SW480 (cell line): Measurements from ENCODE around the gene EYS.
"Not testable (repeated sequence)": the region's sequence is repeated elsewhere in the genome, so short reads cannot be mapped to it uniquely, and the experiment has no call there.

Source experiments
- DNase-seq: peaks from one replicate; pipeline ENCODE4 v3.0.0-alpha.2; 2016; ENCODE audit warnings: low spot score

Gene EYS

DNA sequence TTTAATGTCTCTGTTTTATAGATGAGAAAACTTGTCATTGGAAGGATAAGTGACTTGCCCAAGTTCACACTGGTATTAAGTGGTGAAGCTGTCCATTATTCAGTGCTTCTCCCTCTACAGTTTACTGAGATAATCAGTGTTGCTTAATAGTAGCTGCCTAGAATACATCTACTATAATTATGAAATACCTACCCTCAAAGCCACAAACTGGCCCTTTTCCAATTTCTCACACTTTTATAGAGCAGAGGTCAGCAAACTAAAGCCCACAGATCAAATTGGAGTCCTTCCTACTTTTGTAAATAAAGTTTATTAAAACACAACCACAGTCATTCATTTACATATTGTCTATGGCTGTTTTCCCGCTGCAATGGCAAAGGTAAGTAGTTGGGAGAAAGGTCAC, 73.5 kb downstream of the EYS start:
- no peak for DNase-seq

DNA sequence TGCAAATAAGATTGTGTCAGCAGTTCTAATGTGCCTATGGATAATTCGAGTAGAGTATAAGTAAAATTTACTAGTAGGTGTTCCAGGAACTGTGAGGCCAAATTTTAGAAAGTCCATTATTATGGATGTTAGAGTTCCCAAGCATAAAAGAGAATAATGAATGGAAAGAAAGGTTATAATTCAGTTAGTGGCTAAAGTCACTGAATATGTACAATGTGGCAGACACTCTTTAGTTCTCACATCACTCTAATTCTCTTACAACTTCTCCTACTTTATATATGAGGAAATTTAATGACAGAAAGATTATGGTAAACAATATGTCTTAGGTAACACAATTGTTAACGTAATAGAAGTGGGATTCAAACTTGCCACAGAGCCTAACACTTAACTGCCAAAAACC, 75.3 kb downstream of the EYS start:
- DNase-seq: no peak

DNA sequence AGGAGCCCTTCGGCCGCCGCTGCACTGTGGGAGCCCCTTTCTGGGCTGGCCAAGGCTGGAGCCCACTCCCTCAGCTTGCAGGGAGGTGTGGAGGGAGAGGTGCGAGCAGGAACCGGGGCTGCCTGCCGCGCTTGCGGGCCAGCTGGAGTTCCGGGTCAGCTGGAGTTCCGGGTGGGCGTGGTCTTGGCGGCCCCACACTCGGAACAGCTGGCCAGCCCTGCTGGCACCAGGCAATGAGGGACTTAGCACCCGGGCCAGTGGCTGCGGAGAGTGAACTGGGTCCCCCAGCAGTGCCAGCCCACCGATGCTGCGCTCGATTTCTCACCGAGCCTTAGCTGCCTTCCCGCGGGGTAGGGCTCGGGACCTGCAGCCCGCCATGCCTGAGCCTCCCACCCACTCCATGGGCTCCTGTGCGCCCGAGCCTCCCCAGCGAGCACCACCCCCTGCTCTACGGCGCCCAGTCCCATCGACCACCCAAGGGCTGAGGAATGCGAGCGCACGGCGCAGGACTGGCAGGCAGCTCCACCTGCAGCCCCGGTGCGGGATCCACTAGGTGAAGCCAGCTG, 79.5 kb downstream of the EYS start:
- not testable (repeated sequence) for DNase-seq

GRCh38 chr6:65627015-65627414, 80.0 kb downstream of the EYS start:
- no peak for DNase-seq

DNA sequence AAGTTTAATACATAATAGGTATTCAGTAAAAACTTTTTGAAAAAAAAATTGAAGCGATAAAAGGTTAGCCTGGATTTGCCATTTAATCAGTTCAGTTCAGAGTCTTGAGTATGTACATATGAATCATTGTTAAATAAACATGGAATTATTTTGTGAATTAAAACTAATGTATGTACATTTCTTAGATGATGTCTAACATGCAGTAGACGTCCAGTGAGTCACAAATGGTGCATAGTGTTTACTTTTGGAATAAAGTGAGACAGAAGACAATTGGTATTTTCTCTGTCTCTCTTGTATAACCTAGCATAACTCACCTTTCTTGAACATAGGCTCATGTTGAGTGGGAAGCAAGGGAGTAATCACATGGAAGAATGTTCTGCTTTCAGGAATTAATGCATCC, 83.5 kb downstream of the EYS start:
- no peak for DNase-seq

DNA sequence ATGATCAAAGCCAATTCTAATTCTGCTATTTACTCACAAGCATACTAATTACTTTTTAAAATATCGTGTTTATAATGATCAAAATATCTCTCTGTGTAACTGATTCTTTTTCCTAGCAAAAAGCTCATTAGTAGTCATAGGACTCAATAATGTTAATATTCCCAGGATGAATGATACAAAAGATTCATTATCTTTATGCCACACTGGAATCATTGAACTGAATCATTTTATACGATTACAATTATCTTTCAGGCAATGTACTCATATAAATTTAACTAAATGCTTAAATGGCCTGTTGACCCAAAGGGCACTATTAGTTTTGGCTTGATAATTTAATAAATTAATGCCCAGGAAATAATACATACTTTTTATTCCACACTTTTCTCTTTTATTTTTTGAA, 96.3 kb downstream of the EYS start:
- DNase-seq: no peak

- DNase-seq: no peak
Measured at GRCh38 chr6:65595540-65595939, 111.5 kb downstream of the EYS start.

- DNase-seq: no peak
Measured at GRCh38 chr6:65570340-65570739, 136.7 kb downstream of the EYS start.

DNA sequence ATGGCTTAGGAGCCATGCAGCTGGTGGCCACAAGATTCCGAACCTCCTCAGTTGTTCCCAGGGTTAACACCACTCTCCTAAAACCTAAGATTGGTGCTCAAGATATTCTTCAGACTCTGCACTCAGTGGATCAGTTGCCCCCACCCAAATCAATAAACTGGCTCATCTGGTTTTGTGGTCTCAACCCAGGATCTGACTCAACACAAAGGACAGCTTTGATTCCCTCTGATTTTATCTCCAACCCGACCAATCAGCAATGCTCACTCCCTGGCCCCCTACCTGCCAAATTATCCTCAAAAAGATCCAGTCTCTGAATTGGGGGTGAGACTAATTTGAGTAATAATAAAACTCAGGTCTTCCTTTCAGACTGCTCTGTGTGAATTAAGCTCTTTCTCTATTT, 137.5 kb downstream of the EYS start:
- no peak for DNase-seq

- DNase-seq: not testable (repeated sequence)
Measured at GRCh38 chr6:65569056-65569455, 138.0 kb downstream of the EYS start.

DNA sequence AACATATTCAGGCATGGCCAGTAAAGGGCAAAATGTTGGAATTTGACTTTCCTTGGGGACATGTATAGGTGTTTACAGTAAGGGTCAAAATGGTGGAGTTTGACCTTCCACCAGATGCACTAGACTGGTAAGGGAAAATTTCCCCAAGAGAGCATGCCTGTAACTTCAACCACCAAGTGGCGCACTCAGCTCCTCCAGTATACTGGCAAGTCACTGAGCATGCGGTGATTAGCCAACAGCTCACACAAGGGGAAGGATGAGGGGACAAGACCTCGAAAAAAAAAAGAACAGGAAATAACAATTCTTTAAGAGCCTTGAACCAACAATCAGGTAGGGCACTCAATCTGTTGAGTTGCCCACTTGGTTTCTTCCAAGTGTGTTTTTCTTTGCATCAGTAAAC, 140.9 kb downstream of the EYS start:
- no peak for DNase-seq

DNA sequence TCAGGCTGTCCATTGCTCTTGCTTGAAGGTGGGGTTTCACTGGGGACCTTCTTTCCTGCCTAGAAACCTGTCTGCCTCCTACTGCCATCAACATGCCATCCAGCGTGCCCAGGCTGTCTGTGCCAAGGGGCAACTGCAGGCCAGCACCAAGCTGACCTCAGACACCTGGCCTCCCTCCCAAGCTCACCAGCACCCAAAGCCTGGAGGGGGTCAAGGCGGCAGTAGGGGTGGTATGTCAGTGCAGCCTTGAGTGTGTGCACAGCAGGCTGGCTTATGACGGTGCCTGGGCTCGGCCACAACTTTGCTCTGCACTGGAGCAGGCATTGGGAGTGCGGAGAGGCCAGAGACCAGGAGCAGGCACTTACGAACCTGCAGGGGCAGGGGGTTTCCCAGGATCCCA, 149.0 kb downstream of the EYS start:
- no peak for DNase-seq

DNA sequence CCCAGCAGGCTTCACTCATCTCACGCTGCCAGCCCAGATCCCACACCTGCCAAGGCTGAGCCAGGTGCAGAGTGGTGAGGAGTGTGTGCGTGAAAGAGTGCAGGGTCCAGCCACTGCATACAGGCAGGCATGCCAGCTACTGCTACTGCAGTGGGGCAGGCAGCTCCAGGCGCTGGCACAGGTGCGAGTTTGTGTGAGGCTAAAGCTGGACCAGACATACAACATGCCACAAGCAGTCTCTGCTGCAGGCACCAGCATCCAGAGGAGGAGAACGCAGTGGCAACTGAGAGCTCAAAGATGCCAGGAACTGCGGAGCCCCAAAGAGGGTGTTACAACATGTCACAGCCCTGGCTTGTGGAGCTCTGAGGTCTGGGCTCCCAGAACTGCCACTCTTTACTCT, 149.8 kb downstream of the EYS start:
- DNase-seq: no peak

- no peak for DNase-seq
Measured at GRCh38 chr6:65546894-65547293, 160.1 kb downstream of the EYS start.

GRCh38 chr6:65545920-65546319, 161.1 kb downstream of the EYS start:
- no peak for DNase-seq

- no peak for DNase-seq
Measured at GRCh38 chr6:65538644-65539043, 168.4 kb downstream of the EYS start.

- no peak for DNase-seq
Measured at GRCh38 chr6:65537600-65537999, 169.4 kb downstream of the EYS start.

GRCh38 chr6:65531533-65531932, 175.5 kb downstream of the EYS start:
- DNase-seq: no peak

GRCh38 chr6:65524232-65524631, 182.8 kb downstream of the EYS start:
- no peak for DNase-seq

GRCh38 chr6:65505736-65506135, 201.3 kb downstream of the EYS start:
- DNase-seq: no peak

GRCh38 chr6:65501045-65501444, 206.0 kb downstream of the EYS start:
- no peak for DNase-seq

DNA sequence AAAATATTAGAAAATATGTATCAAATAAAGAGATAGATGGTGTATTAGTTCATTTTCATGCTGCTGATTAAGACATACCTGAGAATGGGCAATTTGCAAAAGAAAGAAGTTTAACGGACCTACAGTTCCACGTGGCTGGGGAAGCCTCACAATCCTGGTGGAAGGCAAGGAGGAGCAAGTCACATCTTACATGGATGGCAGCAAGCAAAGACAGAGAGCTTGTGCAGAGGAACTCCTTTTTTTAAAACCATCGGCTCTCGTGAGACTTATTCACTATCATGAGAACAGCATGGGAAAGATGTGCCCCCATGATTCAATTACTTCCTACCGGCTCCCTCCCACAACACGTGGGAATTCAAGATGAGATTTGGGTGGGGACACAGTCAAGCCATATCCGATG, 223.4 kb downstream of the EYS start:
- DNase-seq: not testable (repeated sequence)

DNA sequence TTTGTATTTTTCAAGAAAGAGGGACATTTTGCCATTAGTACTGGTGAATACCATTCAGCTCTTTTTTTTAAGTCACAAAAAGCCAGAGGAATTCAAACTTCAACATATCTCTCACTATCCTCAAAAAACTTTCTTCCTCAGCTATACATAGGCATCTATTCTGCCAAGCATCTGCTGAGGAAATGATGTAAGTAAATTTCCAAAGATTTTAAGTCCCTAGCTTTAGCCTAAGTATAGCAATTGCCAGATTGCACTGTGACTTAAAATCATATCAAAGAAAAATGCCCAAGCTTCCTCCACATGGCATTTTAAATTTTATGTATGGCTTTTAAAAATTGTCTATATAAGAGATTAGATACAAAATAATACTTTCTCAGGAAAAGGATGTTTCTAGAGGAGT, 237.4 kb downstream of the EYS start:
- no peak for DNase-seq

DNA sequence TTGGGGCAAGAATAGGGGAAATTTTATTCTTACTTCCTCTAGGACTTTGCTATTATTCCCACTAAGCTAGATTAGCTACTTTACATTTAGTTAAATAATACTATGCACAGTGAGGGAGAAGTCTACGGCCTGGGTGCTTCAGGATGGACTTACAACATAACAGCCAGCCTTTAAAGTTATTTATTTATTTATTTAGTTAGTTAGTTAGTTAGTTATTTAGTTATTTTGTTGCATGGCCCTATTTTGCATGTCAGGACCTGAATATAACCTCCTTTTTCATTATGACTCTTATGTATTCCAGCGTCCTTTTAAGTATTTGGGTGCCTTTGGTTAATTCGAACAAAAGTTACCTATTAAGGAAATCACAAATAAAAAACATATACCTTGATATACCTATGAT, 238.7 kb downstream of the EYS start:
- no peak for DNase-seq

DNA sequence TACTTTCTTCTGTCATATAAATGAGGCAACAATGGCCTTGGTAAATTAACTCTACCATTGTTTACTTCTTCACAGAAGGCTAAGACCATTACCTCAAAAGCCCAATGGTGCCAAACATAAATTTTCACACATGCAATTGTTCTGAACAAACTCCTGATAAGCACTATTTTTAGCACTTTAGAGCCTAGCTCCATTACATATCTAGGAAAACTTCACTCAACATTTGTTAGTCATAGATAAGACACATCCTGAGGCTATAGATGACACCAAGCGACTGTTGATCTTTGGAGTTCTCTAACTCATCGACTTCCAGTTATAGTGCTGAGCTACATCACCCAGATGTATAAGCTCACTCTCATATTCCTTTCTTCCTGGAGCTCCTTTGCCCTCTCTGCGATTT, 245.9 kb downstream of the EYS start:
- DNase-seq: no peak
